H1 (cell line): ENCODE data around the gene RASGRP3.

Source experiments
- KDM1A ChIP-seq: fragments of 200-600, 300-600 bp; sonication (generic); IDR thresholded peaks from 2 replicates; pipeline ENCODE4 v1.7.1; 2016; ENCODE audit warnings: mild to moderate bottlenecking, low read length, borderline replicate concordance
- POLR2A ChIP-seq, 2 experiments: IDR thresholded peaks; 1 replicate in 1 of 2; 2 replicates in 1 of 2; pipeline ENCODE4 v1.6.1; 2011; ENCODE audit warnings: low read depth in 2 of 2, low read length in 2 of 2, mild to moderate bottlenecking in 2 of 2; ENCODE audit errors: control extremely low read depth in 1 of 2
- SIN3A ChIP-seq, 2 experiments: IDR thresholded peaks in 1 of 2; conservative IDR thresholded peaks in 1 of 2; 2 replicates each; pipeline ENCODE4 v1.6.1; 2011 to 2012; ENCODE audit warnings: low read length in 2 of 2, improper control_type of control experiment in 1 of 2, low read depth in 1 of 2, mild to moderate bottlenecking in 1 of 2

DNA sequence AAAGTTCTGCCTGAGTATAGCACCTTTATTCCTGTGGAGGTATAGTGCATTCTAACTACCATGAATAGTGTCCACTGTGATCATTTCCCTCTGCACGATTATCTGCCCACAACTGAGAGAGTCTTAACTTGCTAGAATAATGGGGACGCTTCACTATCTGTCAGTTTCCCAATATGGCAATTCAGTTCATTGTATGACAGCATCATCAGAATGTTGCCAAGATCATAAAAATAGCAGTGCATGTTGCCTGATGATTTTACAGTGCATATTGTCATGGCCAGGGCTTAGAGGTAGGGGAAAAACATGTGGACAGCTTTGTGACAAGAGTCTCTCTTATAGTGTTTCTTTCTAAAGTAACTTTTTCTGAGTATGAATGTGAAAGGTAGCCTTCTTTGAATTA, 6.1 kb downstream of the RASGRP3 start:
- TF ChIP-seq SIN3A (conservative IDR thresholded peaks at IDR 0.05 in 1 of 2, IDR thresholded peaks at IDR 0.05 in 1 of 2; ENCODE audit: low read depth in 1 of 2, low read length in 2 of 2), result no peak
- TF ChIP-seq POLR2A (IDR thresholded peaks at IDR 0.05; ENCODE audit: control extremely low read depth in 1 of 2, low read depth in 2 of 2, low read length in 2 of 2), result no peak
- TF ChIP-seq KDM1A, result no peak
